Measurements from ENCODE around the gene REV3L. TPM values are rescaled to one million over a fixed set of nuclear protein-coding genes. Genes with fewer than 3 reads are reported as not detected.

Gene REV3L
- total RNA-seq, 1 donor from 2014 or later, result 38.0 TPM

DNA sequence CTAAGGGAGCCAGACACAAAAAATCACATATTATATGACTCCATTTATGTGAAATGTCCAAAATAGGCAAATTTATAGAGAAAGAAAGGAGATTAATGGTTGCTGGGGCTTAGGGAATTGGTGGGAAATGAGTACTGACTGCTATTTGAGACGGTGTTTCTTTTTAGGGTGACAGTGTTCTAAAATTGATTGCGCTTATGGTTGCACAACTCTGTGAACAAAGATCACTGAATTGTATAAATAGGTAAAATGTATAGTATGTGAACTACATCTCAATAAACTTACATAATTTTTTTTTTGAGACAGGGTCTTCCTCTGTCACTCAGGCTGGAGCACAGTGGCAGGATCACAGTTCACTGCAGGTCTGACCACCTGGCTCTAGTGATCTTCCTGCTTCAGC, 45.4 kb downstream of the REV3L start:
- DNase-seq (ENCODE audit: low spot score), result no peak
- peaks cover 12% of the 10 kb centered on the region for H3K9me3 Mint-ChIP-seq (ENCODE audit: low read depth)
- no peak overlapping the region for H3K4me3 Mint-ChIP-seq (ENCODE audit: unreplicated experiment)
- H3K4me1 Mint-ChIP-seq (ENCODE audit: low read depth), result peaks cover 21% of the 10 kb centered on the region
- H3K27me3 Mint-ChIP-seq (ENCODE audit: low read depth), result no peaks in the 10 kb centered on the region
- no peak for TF ChIP-seq CTCF (IDR thresholded peaks at IDR 0.05)
- H3K36me3 Mint-ChIP-seq (ENCODE audit: low read depth), result peaks cover 7% of the 10 kb centered on the region
- H3K27ac Mint-ChIP-seq (ENCODE audit: unreplicated experiment), result no peak overlapping the region

GRCh38 chr6:111432511-111432910, 50.5 kb downstream of the REV3L start:
- Mint-ChIP-seq H3K4me1 (ENCODE audit: low read depth) (peaks cover 43% of the 10 kb centered on the region), H3K4me3 (ENCODE audit: unreplicated experiment) (no peak overlapping the region), H3K27me3 (ENCODE audit: low read depth) (no peaks in the 10 kb centered on the region), H3K27ac (ENCODE audit: unreplicated experiment) (no peak overlapping the region), H3K36me3 (ENCODE audit: low read depth) (peaks cover 20% of the 10 kb centered on the region), H3K9me3 (ENCODE audit: low read depth) (peaks cover 26% of the 10 kb centered on the region)
- no peak for TF ChIP-seq CTCF (IDR thresholded peaks at IDR 0.05)
- DNase-seq (ENCODE audit: low spot score), result no peak

- H3K36me3 Mint-ChIP-seq (ENCODE audit: low read depth), result peaks cover 20% of the 10 kb centered on the region
- peaks cover 46% of the 10 kb centered on the region for H3K4me1 Mint-ChIP-seq (ENCODE audit: low read depth)
- no peaks in the 10 kb centered on the region for H3K27me3 Mint-ChIP-seq (ENCODE audit: low read depth)
These were observed 52.2 kb downstream of the REV3L start for GRCh38 chr6:111430605-111431376.

GRCh38 chr6:111429571-111429970, 53.4 kb downstream of the REV3L start:
- Mint-ChIP-seq H3K36me3 (ENCODE audit: low read depth) (peaks cover 18% of the 10 kb centered on the region), H3K4me1 (ENCODE audit: low read depth) (peaks cover 49% of the 10 kb centered on the region), H3K4me3 (ENCODE audit: unreplicated experiment) (no peak overlapping the region), H3K27ac (ENCODE audit: unreplicated experiment) (no peak overlapping the region), H3K27me3 (ENCODE audit: low read depth) (no peaks in the 10 kb centered on the region), H3K9me3 (ENCODE audit: low read depth) (peaks cover 16% of the 10 kb centered on the region)
- no peak for DNase-seq (ENCODE audit: low spot score)
- no peak for TF ChIP-seq CTCF (IDR thresholded peaks at IDR 0.05)

More at GRCh38 chr6:111430605-111431376, 52.2 kb downstream of the REV3L start:
- H3K9me3 Mint-ChIP-seq (ENCODE audit: low read depth), result peaks cover 26% of the 10 kb centered on the region
- H3K4me3 Mint-ChIP-seq (ENCODE audit: unreplicated experiment), result no peak overlapping the region
- no peak for TF ChIP-seq CTCF (IDR thresholded peaks at IDR 0.05)
- no peak for DNase-seq (ENCODE audit: low spot score)
- no peak overlapping the region for H3K27ac Mint-ChIP-seq (ENCODE audit: unreplicated experiment)

GRCh38 chr6:111428811-111429210, 54.2 kb downstream of the REV3L start:
- TF ChIP-seq CTCF (IDR thresholded peaks at IDR 0.05), result no peak
- H3K27ac Mint-ChIP-seq (ENCODE audit: unreplicated experiment), result no peak overlapping the region
- H3K4me1 Mint-ChIP-seq (ENCODE audit: low read depth), result peaks cover 57% of the 10 kb centered on the region
- H3K27me3 Mint-ChIP-seq (ENCODE audit: low read depth), result no peaks in the 10 kb centered on the region
- no peak overlapping the region for H3K4me3 Mint-ChIP-seq (ENCODE audit: unreplicated experiment)
- H3K9me3 Mint-ChIP-seq (ENCODE audit: low read depth), result peaks cover 16% of the 10 kb centered on the region
- H3K36me3 Mint-ChIP-seq (ENCODE audit: low read depth), result peaks cover 18% of the 10 kb centered on the region
- DNase-seq (ENCODE audit: low spot score), result no peak

Measured in chondrocyte (in vitro differentiated cells).